GM21528 (cell line): ENCODE data around the gene TOR3A.

Source experiments
- ATAC-seq: cut with Tn5 transposase; IDR thresholded peaks from one replicate; pipeline ENCODE4 v1.9.1; 2021; ENCODE audit warnings: mild to moderate bottlenecking, moderate library complexity; ENCODE audit not compliant: unreplicated experiment, low FRiP score

The TOR3A gene

GRCh38 chr1:179061360-179062282 is 20.2 kb upstream of the TOR3A start:
- no peak for ATAC-seq

GRCh38 chr1:179066471-179066870 is 15.4 kb upstream of the TOR3A start:
- no peak for ATAC-seq

- ATAC-seq = no peak
Observed at GRCh38 chr1:179077396-179077795, 4.5 kb upstream of the TOR3A start.

GRCh38 chr1:179079113-179079761 is 2.6 kb upstream of the TOR3A start:
- ATAC-seq = no peak

GRCh38 chr1:179080866-179081686 is 794 bp upstream of the TOR3A start:
- ATAC-seq = peak; percentile 41

GRCh38 chr1:179082333-179082998 is 596 bp downstream of the TOR3A start:
- ATAC-seq = peak; percentile 16

GRCh38 chr1:179082999-179083335 is 1.1 kb downstream of the TOR3A start:
- no peak for ATAC-seq

GRCh38 chr1:179083533-179083932 is 1.7 kb downstream of the TOR3A start:
- no peak for ATAC-seq

GRCh38 chr1:179087665-179088064 is 5.8 kb downstream of the TOR3A start:
- ATAC-seq = no peak

- ATAC-seq = no peak
Observed at GRCh38 chr1:179089827-179090482, 8.1 kb downstream of the TOR3A start.

- no peak for ATAC-seq
Observed at GRCh38 chr1:179090522-179090921, 8.7 kb downstream of the TOR3A start.

GRCh38 chr1:179090923-179091322 is 9.1 kb downstream of the TOR3A start:
- no peak for ATAC-seq

GRCh38 chr1:179091691-179092165 is 9.9 kb downstream of the TOR3A start:
- ATAC-seq = no peak

GRCh38 chr1:179092896-179093461 is 11.1 kb downstream of the TOR3A start:
- no peak for ATAC-seq

GRCh38 chr1:179094818-179095217 is 12.9 kb downstream of the TOR3A start:
- ATAC-seq = no peak

- ATAC-seq = no peak
Observed at GRCh38 chr1:179095377-179095776, 13.5 kb downstream of the TOR3A start.

GRCh38 chr1:179095924-179096323 is 14.1 kb downstream of the TOR3A start:
- no peak for ATAC-seq

GRCh38 chr1:179099891-179100290 is 18.0 kb downstream of the TOR3A start:
- no peak for ATAC-seq

- no peak for ATAC-seq
Observed at GRCh38 chr1:179101566-179101965, 19.7 kb downstream of the TOR3A start.

- no peak for ATAC-seq
Observed at GRCh38 chr1:179103999-179104398, 22.1 kb downstream of the TOR3A start.
